ENCODE results near the gene MIPEP. TPM values are rescaled to one million over a fixed set of nuclear protein-coding genes. Genes with fewer than 3 reads are reported as not detected.
"Not testable (repeated sequence)": the region's sequence is repeated elsewhere in the genome, so short reads cannot be mapped to it uniquely, and the experiment has no call there.

The MIPEP gene
- total RNA-seq, 1 donor from 2014 or later = 19.6 TPM

- Mint-ChIP-seq H3K27me3 (ENCODE audit: low read depth) (no peaks in the 10 kb centered on the region), H3K4me1 (peaks cover 35% of the 10 kb centered on the region), H3K4me3 (no peak overlapping the region), H3K9me3 (no peaks in the 10 kb centered on the region), H3K36me3 (ENCODE audit: low read depth) (no peaks in the 10 kb centered on the region), H3K27ac (ENCODE audit: unreplicated experiment) (no peak overlapping the region)
- TF ChIP-seq, protein P1, sequence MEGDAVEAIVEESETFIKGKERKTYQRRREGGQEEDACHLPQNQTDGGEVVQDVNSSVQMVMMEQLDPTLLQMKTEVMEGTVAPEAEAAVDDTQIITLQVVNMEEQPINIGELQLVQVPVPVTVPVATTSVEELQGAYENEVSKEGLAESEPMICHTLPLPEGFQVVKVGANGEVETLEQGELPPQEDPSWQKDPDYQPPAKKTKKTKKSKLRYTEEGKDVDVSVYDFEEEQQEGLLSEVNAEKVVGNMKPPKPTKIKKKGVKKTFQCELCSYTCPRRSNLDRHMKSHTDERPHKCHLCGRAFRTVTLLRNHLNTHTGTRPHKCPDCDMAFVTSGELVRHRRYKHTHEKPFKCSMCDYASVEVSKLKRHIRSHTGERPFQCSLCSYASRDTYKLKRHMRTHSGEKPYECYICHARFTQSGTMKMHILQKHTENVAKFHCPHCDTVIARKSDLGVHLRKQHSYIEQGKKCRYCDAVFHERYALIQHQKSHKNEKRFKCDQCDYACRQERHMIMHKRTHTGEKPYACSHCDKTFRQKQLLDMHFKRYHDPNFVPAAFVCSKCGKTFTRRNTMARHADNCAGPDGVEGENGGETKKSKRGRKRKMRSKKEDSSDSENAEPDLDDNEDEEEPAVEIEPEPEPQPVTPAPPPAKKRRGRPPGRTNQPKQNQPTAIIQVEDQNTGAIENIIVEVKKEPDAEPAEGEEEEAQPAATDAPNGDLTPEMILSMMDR (conservative IDR thresholded peaks at IDR 0.05) = no peak
- no peak for DNase-seq (ENCODE audit: low read depth, low spot score)
Observed at GRCh38 chr13:23751195-23751594, 138.0 kb downstream of the MIPEP start.

GRCh38 chr13:23750383-23751121, 138.6 kb downstream of the MIPEP start:
- Mint-ChIP-seq H3K9me3 (no peaks in the 10 kb centered on the region), H3K27me3 (ENCODE audit: low read depth) (no peaks in the 10 kb centered on the region), H3K4me1 (peaks cover 35% of the 10 kb centered on the region), H3K36me3 (ENCODE audit: low read depth) (no peaks in the 10 kb centered on the region), H3K27ac (ENCODE audit: unreplicated experiment) (no peak overlapping the region), H3K4me3 (no peak overlapping the region)
- no peak for DNase-seq (ENCODE audit: low read depth, low spot score)
- TF ChIP-seq, protein P1 (conservative IDR thresholded peaks at IDR 0.05) = no peak

GRCh38 chr13:23749288-23749873, 139.8 kb downstream of the MIPEP start:
- Mint-ChIP-seq H3K27me3 (ENCODE audit: low read depth) (no peaks in the 10 kb centered on the region), H3K9me3 (no peaks in the 10 kb centered on the region), H3K36me3 (ENCODE audit: low read depth) (no peaks in the 10 kb centered on the region), H3K4me3 (no peak overlapping the region), H3K27ac (ENCODE audit: unreplicated experiment) (peak overlapping the region; percentile 70), H3K4me1 (peaks cover 31% of the 10 kb centered on the region)
- no peak for DNase-seq (ENCODE audit: low read depth, low spot score)
- TF ChIP-seq, protein P1 (conservative IDR thresholded peaks at IDR 0.05) = no peak

DNA sequence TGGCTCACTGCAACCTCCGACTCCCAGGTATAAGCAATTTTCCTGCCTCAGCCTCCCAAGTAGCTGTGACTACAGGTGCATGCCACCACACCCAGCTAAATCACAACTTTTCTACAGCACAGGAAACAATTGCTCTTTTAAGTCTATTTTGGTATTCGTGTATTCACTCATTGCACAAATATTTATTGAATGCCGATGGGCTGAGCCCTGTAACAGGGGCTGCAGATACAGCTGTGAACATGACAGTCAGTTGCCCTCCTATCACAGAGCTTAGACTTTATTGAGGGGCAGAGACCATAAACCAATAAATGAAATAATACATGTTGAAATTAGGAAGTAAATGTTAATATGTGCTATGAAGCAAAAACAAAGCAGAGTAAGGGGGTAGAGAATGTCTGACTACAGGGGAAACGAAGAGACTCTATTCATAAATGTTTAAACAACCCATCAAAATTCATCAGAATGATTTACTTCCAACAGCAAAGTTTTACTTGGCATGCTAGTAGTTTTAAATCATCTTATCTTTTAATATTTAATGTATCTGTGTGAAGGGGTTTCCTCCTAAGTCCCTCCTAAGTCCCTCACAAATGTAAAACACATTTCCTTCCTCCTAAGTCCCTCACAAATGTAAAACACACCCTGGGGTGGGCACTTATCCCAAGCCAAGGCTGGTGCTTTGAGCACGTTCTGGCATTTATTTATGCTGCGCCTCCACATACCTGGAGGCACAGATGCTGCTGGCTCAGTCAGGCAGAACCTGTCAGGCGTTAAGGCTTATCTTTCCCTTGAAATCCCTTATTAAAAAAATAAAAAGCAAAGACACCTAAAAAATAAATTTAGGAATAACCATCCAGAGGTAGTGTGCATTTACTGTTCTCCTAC, 140.8 kb downstream of the MIPEP start:
- no peak for DNase-seq (ENCODE audit: low read depth, low spot score)
- H3K27ac Mint-ChIP-seq (ENCODE audit: unreplicated experiment) = no peak overlapping the region
- no peaks in the 10 kb centered on the region for H3K9me3 Mint-ChIP-seq
- H3K27me3 Mint-ChIP-seq (ENCODE audit: low read depth) = no peaks in the 10 kb centered on the region
- peaks cover 22% of the 10 kb centered on the region for H3K4me1 Mint-ChIP-seq
- H3K4me3 Mint-ChIP-seq = no peak overlapping the region
- TF ChIP-seq, protein P1 (conservative IDR thresholded peaks at IDR 0.05) = no peak
- H3K36me3 Mint-ChIP-seq (ENCODE audit: low read depth) = no peaks in the 10 kb centered on the region

- H3K27ac Mint-ChIP-seq (ENCODE audit: unreplicated experiment); DNase-seq (ENCODE audit: low read depth, low spot score); H3K36me3 Mint-ChIP-seq (ENCODE audit: low read depth); H3K4me3 Mint-ChIP-seq; H3K27me3 Mint-ChIP-seq (ENCODE audit: low read depth); H3K9me3 Mint-ChIP-seq: not testable (repeated sequence)
- peaks cover 19% of the 10 kb centered on the region for H3K4me1 Mint-ChIP-seq
Observed at GRCh38 chr13:23746141-23746540, 143.1 kb downstream of the MIPEP start.
